Upper lobe of left lung (tissue), 6 donors: ENCODE results near the gene MYL10. TPM values are rescaled to one million over a fixed set of nuclear protein-coding genes. Genes with fewer than 3 reads are reported as not detected.

Source experiments
- ATAC-seq, 2 donors: fragments of 200-7000 bp; cut with Tn5 transposase; one replicate each; pipeline ENCODE4 v1.9.1; 2022; ENCODE audit warnings: mild to moderate bottlenecking in 2 of 2, moderate library complexity in 2 of 2; ENCODE audit not compliant: low FRiP score in 2 of 2
- DNase-seq, 2 donors: peaks; one replicate each; pipeline ENCODE4 v3.0.0-alpha.2; 2019 to 2020
- H3K27ac ChIP-seq, 4 donors: fragments of 200-600 bp; sonication (generic); one replicate each; pipeline ENCODE4 v1.5.1; 2016 to 2019
- H3K27me3 ChIP-seq, 4 donors: fragments of 200-600 bp; sonication (generic); one replicate each; pipeline ENCODE4 v1.5.1; 2017 to 2019
- H3K36me3 ChIP-seq, 4 donors: fragments of 200-600 bp; sonication (generic); one replicate each; pipeline ENCODE4 v1.5.1; 2016 to 2019
- H3K4me1 ChIP-seq, 4 donors: fragments of 200-600 bp; sonication (generic); one replicate each; pipeline ENCODE4 v1.5.1; 2018 to 2019
- H3K4me3 ChIP-seq, 4 donors: fragments of 200-600 bp; sonication (generic); one replicate each; pipeline ENCODE4 v1.5.1; 2017 to 2019; ENCODE audit warnings: mild to moderate bottlenecking in 2 of 4, moderate library complexity in 1 of 4
- H3K9me3 ChIP-seq, 4 donors: fragments of 200-600 bp; sonication (generic); one replicate each; pipeline ENCODE4 v1.5.1; 2018 to 2019
- CTCF ChIP-seq, 6 experiments: fragments of 450-650 bp in 4 of 6; fragments of 200-600 bp in 2 of 6; sonication (generic) in 2 of 6; IDR thresholded peaks; one replicate each; pipeline ENCODE4 v1.5.1; 2016 to 2019; ENCODE audit warnings: antibody characterized with exemption in 6 of 6
- EP300 ChIP-seq, 4 donors: sonication (generic); formaldehyde crosslinking; IDR thresholded peaks; one replicate each; pipeline ENCODE4 v1.5.1; 2017; ENCODE audit warnings: antibody characterized with exemption in 4 of 4, control low read depth in 2 of 4
- POLR2A ChIP-seq, 4 donors: fragments of 450-650 bp; IDR thresholded peaks; one replicate each; pipeline ENCODE4 v1.5.1; 2016 to 2017; ENCODE audit warnings: antibody characterized with exemption in 4 of 4, mild to moderate bottlenecking in 2 of 4
- POLR2AphosphoS5 ChIP-seq, 2 donors: sonication (generic); formaldehyde crosslinking; IDR thresholded peaks; one replicate each; pipeline ENCODE4 v1.5.1; 2017; ENCODE audit warnings: antibody characterized with exemption in 2 of 2
- WGBS, 2 donors: methylation state at CpG; one replicate each; pipeline ENCODE4 v1.1.5; 2017 to 2018; 5-methylcytosine and 5-hydroxymethylcytosine counted together
- total RNA-seq, 6 donors: library from RNA; depleted of rRNA in 4 of 6; stranded (reverse); fragments of >200 nt in 4 of 6; gene quantifications; one replicate each; pipeline versions ENCODE4 v1.1.0 to v1.2.1, GENCODE V29; 2016 to 2021
- donor health status: DM: no; HTN: no; CAD: no; lungs with moderate emphysema.
- donor health status: DM: no; HTN: yes; CAD: no; lungs with severe emphysema.

Gene MYL10
- total RNA-seq, 6 donors from 2014 or later: not detected

DNA sequence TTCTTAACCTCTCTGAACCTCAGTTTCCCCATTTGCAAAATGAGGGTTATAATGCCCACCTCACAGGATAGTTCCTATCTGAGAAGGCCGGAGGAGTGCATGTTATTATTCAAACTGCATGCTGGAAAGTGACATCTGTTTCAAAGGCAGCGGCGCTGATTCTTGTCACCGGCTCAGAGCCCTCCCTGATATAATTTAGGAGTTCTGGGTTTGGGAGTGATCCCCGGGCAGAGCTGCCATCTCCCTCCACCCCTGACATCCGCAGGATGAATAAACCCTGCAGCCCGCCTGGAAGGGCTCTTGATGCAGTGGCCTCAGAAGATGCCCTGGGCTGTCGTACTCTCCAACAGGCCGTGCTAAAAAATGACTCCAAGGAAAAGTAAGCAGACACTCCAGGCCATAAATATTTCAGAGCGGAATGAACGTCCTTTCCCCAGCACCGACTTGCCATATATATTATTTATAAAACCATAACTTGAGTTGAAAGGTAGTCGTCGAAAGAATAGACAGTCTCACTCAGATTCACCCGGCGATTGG lies 47.0 kb upstream of the MYL10 start:
- no peak for ATAC-seq
- 84 to 88% methylated on average over 13 to 16 of the region's 16 CpGs for WGBS, 2 donors

DNA sequence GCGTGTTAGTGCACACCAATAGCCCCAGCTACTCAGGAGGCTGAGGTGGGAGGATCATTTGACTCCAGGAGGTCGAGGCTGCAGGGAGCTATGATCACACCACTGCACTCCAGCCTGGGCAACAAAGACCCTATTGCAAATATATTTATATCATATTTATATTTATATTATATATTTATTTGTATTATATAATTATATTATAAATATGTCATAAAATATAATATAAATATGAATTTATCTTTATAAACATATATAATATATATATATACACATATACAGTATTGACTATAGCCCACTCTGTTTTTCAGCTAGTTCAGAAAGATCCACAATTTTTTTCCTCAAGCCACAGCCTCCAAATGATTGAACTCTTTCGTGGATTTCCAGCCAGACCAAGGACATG lies 45.3 kb upstream of the MYL10 start:
- no peaks in the 10 kb centered on the region for H3K4me1 ChIP-seq
- H3K27me3 ChIP-seq: no peaks in the 10 kb centered on the region
- DNase-seq (no peak), ATAC-seq (no peak)
- no peaks in the 10 kb centered on the region for H3K36me3 ChIP-seq
- WGBS, 2 donors: 85 to 87% methylated on average over 3 of the region's 3 CpGs
- no peak overlapping the region for H3K4me3 ChIP-seq
- no peak for TF ChIP-seq CTCF (IDR thresholded peaks at IDR 0.05)
- H3K9me3 ChIP-seq: peaks cover 0 to 5% (median 0%) of the 10 kb centered on the region in 4 donors
- no peak overlapping the region for H3K27ac ChIP-seq

More for the DNA sequence above, 47.0 kb upstream of the MYL10 start:
- Histone ChIP-seq H3K4me3 (no peak overlapping the region), H3K4me1 (peaks cover 0 to 2% (median 0%) of the 10 kb centered on the region in 4 donors), H3K27ac (no peak overlapping the region), H3K36me3 (no peaks in the 10 kb centered on the region), H3K9me3 (peaks cover 0 to 5% (median 0%) of the 10 kb centered on the region in 4 donors), H3K27me3 (no peaks in the 10 kb centered on the region)
- DNase-seq: no peak
- no peak for TF ChIP-seq POLR2A (IDR thresholded peaks at IDR 0.05)
- no peak for TF ChIP-seq CTCF (IDR thresholded peaks at IDR 0.05)

- Histone ChIP-seq H3K9me3 (peaks cover 0 to 5% (median 0%) of the 10 kb centered on the region in 4 donors), H3K27me3 (no peaks in the 10 kb centered on the region), H3K4me3 (no peak overlapping the region), H3K27ac (no peak overlapping the region), H3K36me3 (no peaks in the 10 kb centered on the region), H3K4me1 (no peaks in the 10 kb centered on the region)
- WGBS, 2 donors: 83 to 98% methylated on average over 5 of the region's 5 CpGs
- ATAC-seq (no peak), DNase-seq (no peak)
- TF ChIP-seq POLR2A (IDR thresholded peaks at IDR 0.05) (no peak), CTCF (IDR thresholded peaks at IDR 0.05) (no peak), POLR2AphosphoS5 (IDR thresholded peaks at IDR 0.05) (no peak), EP300 (IDR thresholded peaks at IDR 0.05) (no peak)
These were observed 44.9 kb upstream of the MYL10 start for GRCh38 chr7:101673951-101674350.

GRCh38 chr7:101673315-101673714 lies 44.2 kb upstream of the MYL10 start:
- Histone ChIP-seq H3K27me3 (no peaks in the 10 kb centered on the region), H3K4me3 (no peak overlapping the region), H3K9me3 (peaks cover 0 to 5% (median 0%) of the 10 kb centered on the region in 4 donors), H3K4me1 (no peaks in the 10 kb centered on the region), H3K36me3 (no peaks in the 10 kb centered on the region), H3K27ac (no peak overlapping the region)
- no peak for TF ChIP-seq POLR2AphosphoS5 (IDR thresholded peaks at IDR 0.05)
- no peak for TF ChIP-seq POLR2A (IDR thresholded peaks at IDR 0.05)
- no peak for TF ChIP-seq CTCF (IDR thresholded peaks at IDR 0.05)
- no peak for TF ChIP-seq EP300 (IDR thresholded peaks at IDR 0.05)
- no peak for DNase-seq
- ATAC-seq: no peak
